Peyer's patch (tissue), 4 donors: ENCODE data around the gene UBE2QL1. TPM values are rescaled to one million over a fixed set of nuclear protein-coding genes. Genes with fewer than 3 reads are reported as not detected.

ENCODE experiments used
- DNase-seq, 3 donors: peaks; one replicate each; pipeline ENCODE4 v3.0.0-alpha.2; 2017 to 2019
- H3K27ac ChIP-seq, 4 donors: fragments of 200-600 bp; sonication (generic); one replicate each; pipeline ENCODE4 v1.5.1; 2016 to 2019
- H3K27me3 ChIP-seq, 2 donors: fragments of 200-600 bp; sonication (generic); one replicate each; pipeline ENCODE4 v1.5.1; 2019
- H3K36me3 ChIP-seq, 3 donors: fragments of 200-600 bp; sonication (generic); one replicate each; pipeline ENCODE4 v1.5.1; 2016 to 2019
- H3K4me1 ChIP-seq, 4 donors: fragments of 200-600 bp; sonication (generic); one replicate each; pipeline ENCODE4 v1.5.1; 2016 to 2019
- H3K4me3 ChIP-seq, 4 donors: fragments of 200-600 bp; sonication (generic); 1 replicate in 3 of 4; 2 replicates in 1 of 4; pipeline ENCODE4 v1.5.1; 2016 to 2019; ENCODE audit warnings: mild to moderate bottlenecking in 1 of 4
- H3K9me3 ChIP-seq, 4 donors: fragments of 200-600 bp; sonication (generic); one replicate each; pipeline ENCODE4 v1.5.1; 2016 to 2019; ENCODE audit warnings: mild to moderate bottlenecking in 1 of 4
- CTCF ChIP-seq, 6 experiments: fragments of 450-650 bp in 4 of 6; fragments of 200-600 bp in 2 of 6; sonication (generic) in 1 of 6; IDR thresholded peaks; one replicate each; pipeline ENCODE4 v1.5.1; 2017 to 2019; ENCODE audit warnings: antibody characterized with exemption in 6 of 6, mild to moderate bottlenecking in 3 of 6, moderate library complexity in 1 of 6
- POLR2A ChIP-seq, 2 donors: fragments of 450-650 bp; IDR thresholded peaks; one replicate each; pipeline ENCODE4 v1.5.1; 2017; ENCODE audit warnings: antibody characterized with exemption in 2 of 2, mild to moderate bottlenecking in 2 of 2, moderate library complexity in 2 of 2
- total RNA-seq, 4 donors: library from RNA; depleted of rRNA; stranded (reverse); fragments of >200 nt; gene quantifications; one replicate each; pipeline ENCODE4 v1.1.0, GENCODE V29; 2016

The UBE2QL1 gene
- total RNA-seq, 4 donors from 2014 or later, result 1.0 to 3.3 TPM; not detected in 2

DNA sequence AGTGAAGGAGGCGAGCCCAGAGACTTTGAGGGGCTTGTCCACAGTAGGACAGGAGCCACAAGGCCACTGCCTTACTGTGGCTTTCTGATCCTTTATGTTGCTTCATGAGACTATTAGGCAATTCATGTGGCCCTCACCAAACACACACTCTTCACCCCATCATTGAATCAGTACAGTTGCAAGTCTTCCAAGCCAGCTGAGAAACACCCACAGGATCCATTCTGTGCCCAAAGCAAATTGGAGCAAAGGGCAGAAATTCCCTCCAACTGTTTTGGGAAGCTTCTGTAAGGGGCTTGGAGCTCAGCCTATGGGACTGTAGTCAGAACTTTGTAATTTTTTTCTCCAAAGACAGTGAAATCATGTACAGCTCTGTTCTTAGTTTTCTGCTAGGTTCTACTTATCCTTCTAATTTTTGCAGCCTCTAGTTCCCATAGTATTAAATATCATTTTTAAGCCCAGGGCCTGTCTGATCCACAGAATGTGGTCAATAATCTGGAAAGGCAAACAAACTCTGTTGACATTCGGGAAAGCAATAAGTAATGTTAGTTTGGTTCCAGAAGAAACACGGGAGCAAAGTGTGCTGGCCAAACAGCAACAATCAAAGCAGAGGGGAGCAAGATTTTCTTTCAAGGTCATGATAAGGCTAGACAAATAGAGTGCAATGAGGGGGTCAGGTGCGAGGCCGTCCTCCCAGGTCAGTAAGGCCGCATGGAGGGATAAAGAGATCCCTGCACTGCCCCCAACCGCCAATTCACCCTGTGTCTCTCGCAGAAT, 47.0 kb downstream of the UBE2QL1 start:
- H3K27ac ChIP-seq, result no peak overlapping the region
- H3K9me3 ChIP-seq, result no peaks in the 10 kb centered on the region
- TF ChIP-seq POLR2A (IDR thresholded peaks at IDR 0.05), result no peak
- TF ChIP-seq CTCF (IDR thresholded peaks at IDR 0.05), result no peak
- H3K4me3 ChIP-seq, result no peak overlapping the region
- H3K4me1 ChIP-seq, result no peaks in the 10 kb centered on the region
- no peaks in the 10 kb centered on the region for H3K36me3 ChIP-seq
- H3K27me3 ChIP-seq, result no peaks in the 10 kb centered on the region
- DNase-seq, result no peak

GRCh38 chr5:6496207-6496584, 47.5 kb downstream of the UBE2QL1 start:
- no peaks in the 10 kb centered on the region for H3K9me3 ChIP-seq
- H3K27ac ChIP-seq, result no peak overlapping the region
- H3K27me3 ChIP-seq, result no peaks in the 10 kb centered on the region
- no peaks in the 10 kb centered on the region for H3K4me1 ChIP-seq
- no peak for DNase-seq
- H3K4me3 ChIP-seq, result no peak overlapping the region
- H3K36me3 ChIP-seq, result no peaks in the 10 kb centered on the region
- TF ChIP-seq POLR2A (IDR thresholded peaks at IDR 0.05) (no peak), CTCF (IDR thresholded peaks at IDR 0.05) (no peak)

- TF ChIP-seq CTCF (IDR thresholded peaks at IDR 0.05) (no peak), POLR2A (IDR thresholded peaks at IDR 0.05) (no peak)
- Histone ChIP-seq H3K9me3 (no peaks in the 10 kb centered on the region), H3K27ac (no peak overlapping the region), H3K4me1 (no peaks in the 10 kb centered on the region), H3K36me3 (no peaks in the 10 kb centered on the region), H3K4me3 (no peak overlapping the region), H3K27me3 (no peaks in the 10 kb centered on the region)
- DNase-seq, result no peak
Measured at GRCh38 chr5:6496636-6497035, 48.0 kb downstream of the UBE2QL1 start.

DNA sequence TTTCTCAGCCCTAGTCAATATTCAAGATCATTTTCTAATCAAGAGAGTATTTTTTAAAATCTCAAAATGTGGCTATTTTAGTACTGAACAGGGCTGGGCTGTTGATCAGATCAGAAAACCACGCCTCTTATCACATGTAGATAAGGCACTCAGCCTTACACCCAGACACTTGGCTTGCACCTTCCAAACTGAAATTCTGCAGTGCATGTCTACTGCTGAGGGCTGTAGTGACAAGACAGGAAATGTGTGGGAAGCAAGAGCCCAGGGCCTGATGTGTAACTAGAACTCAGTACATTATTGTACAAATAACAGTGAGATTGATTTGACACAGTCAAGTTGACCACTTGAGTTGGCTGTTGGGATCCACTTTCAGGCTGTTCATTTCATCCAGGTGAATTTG, 48.6 kb downstream of the UBE2QL1 start:
- no peaks in the 10 kb centered on the region for H3K27me3 ChIP-seq
- no peaks in the 10 kb centered on the region for H3K9me3 ChIP-seq
- DNase-seq, result no peak
- no peaks in the 10 kb centered on the region for H3K36me3 ChIP-seq
- H3K27ac ChIP-seq, result no peak overlapping the region
- no peak for TF ChIP-seq POLR2A (IDR thresholded peaks at IDR 0.05)
- TF ChIP-seq CTCF (IDR thresholded peaks at IDR 0.05), result no peak
- no peaks in the 10 kb centered on the region for H3K4me1 ChIP-seq
- H3K4me3 ChIP-seq, result no peak overlapping the region

DNA sequence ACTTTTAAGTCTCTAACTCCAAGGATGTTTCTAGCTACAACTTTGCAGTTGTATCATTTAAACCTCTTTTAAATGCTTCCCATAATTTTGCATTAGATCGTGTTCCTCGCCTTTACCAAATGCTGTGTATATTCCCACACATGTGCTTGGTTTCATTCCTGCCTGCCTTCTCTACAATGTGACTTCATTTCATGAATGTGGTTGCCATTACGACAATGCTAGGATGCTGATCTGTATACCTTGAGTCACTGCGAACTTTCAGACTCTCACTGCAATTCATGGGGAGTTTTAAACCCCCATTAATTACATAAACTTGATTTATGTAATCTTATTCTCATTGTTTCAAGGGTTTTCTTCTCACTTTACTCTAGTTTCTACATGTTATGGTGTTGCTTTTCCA, 50.3 kb downstream of the UBE2QL1 start:
- no peaks in the 10 kb centered on the region for H3K27me3 ChIP-seq
- no peaks in the 10 kb centered on the region for H3K36me3 ChIP-seq
- TF ChIP-seq CTCF (IDR thresholded peaks at IDR 0.05) (no peak), POLR2A (IDR thresholded peaks at IDR 0.05) (no peak)
- no peak overlapping the region for H3K4me3 ChIP-seq
- H3K27ac ChIP-seq, result no peak overlapping the region
- DNase-seq, result no peak
- H3K4me1 ChIP-seq, result no peaks in the 10 kb centered on the region
- H3K9me3 ChIP-seq, result no peaks in the 10 kb centered on the region
